A549 (cell line): ENCODE results near the gene OR8G5. TPM values are rescaled to one million over a fixed set of nuclear protein-coding genes. Genes with fewer than 3 reads are reported as not detected.

Experiments used
- ATAC-seq, 2 experiments: fragments of 200-7000 bp in 1 of 2; fragments of >200 bp in 1 of 2; cut with Nextera tagmentation in 1 of 2; cut with Tn5 transposase in 1 of 2; 3 replicates each; pipeline versions ENCODE4 v1.8.0 to v1.9.1; 2018 to 2020; ENCODE audit warnings: mild to moderate bottlenecking in 1 of 2, moderate library complexity in 1 of 2
- CTCF ChIA-PET: fragments of 300-600 bp; sonication (Branson Sonifier 250); formaldehyde crosslinking; extraction: SDS; loops from one replicate; lab custom pipeline; 2021; ENCODE audit warnings: antibody characterized with exemption, inconsistent platforms; lab: Yijun Ruan, JAX
- POLR2A ChIA-PET: fragments of 350-600 bp; formaldehyde crosslinking; extraction: SDS; loops from one replicate; lab custom pipeline; 2021; ENCODE audit warnings: antibody characterized with exemption, inconsistent platforms; lab: Yijun Ruan, JAX
- DNase-seq, 2 experiments: peaks; one replicate each; pipeline versions ENCODE4 v3.0.0 to v3.0.0-alpha.2; 2011 to 2016; ENCODE audit warnings: low read depth in 1 of 2, low spot score in 1 of 2
- FAIRE-seq: peaks from 2 replicates; lab custom pipeline; 2011; peaks lifted over from hg19 to GRCh38; lab: Jason Lieb, UNC
- H3K27ac ChIP-seq, 2 experiments: fragments of >200 bp; sonication (Bioruptor Twin); formaldehyde crosslinking; 3 replicates each; pipeline ENCODE4 v1.5.1; 2016 to 2017
- H3K4me1 ChIP-seq: fragments of >200 bp; sonication (Bioruptor Twin); formaldehyde crosslinking; 3 replicates; pipeline ENCODE4 v1.6.1; 2016
- H3K4me2 ChIP-seq: fragments of >200 bp; sonication (Bioruptor Twin); formaldehyde crosslinking; 3 replicates; pipeline ENCODE4 v1.6.1; 2016
- H3K4me3 ChIP-seq: fragments of >200 bp; sonication (Bioruptor Twin); formaldehyde crosslinking; 3 replicates; pipeline ENCODE4 v1.5.1; 2016
- H3K9me3 ChIP-seq: fragments of >200 bp; sonication (Bioruptor Twin); formaldehyde crosslinking; 3 replicates; pipeline ENCODE4 v1.6.1; 2016
- ATOH8 ChIP-seq: fragments of 250-450 bp; sonication (Bioruptor Pico); IDR thresholded peaks from 2 replicates; pipeline ENCODE4 v1.5.0; 2020; ENCODE audit warnings: low read depth, mild to moderate bottlenecking, moderate library complexity
- BCL3 ChIP-seq: fragments of >200 bp; sonication (Bioruptor Twin); formaldehyde crosslinking; IDR thresholded peaks from 3 replicates; pipeline ENCODE4 v1.6.1; 2016
- CBX2 ChIP-seq: fragments of 200-600 bp; sonication (generic); IDR thresholded peaks from 2 replicates; pipeline ENCODE4 v1.6.1; 2016; ENCODE audit warnings: low read depth, mild to moderate bottlenecking, borderline replicate concordance
- CHD4 ChIP-seq: fragments of 200-600 bp; sonication (generic); IDR thresholded peaks from 2 replicates; pipeline ENCODE4 v1.6.1; 2016; ENCODE audit warnings: antibody characterized with exemption, mild to moderate bottlenecking, borderline replicate concordance
- EHF ChIP-seq: fragments of 250-450 bp; sonication (Bioruptor Pico); IDR thresholded peaks from 2 replicates; pipeline ENCODE4 v1.5.0; 2020; ENCODE audit warnings: mild to moderate bottlenecking
- EP300 ChIP-seq, 2 experiments: fragments of >200 bp; sonication (Bioruptor Twin); formaldehyde crosslinking; IDR thresholded peaks; 2 replicates in 1 of 2; 3 replicates in 1 of 2; pipeline ENCODE4 v1.6.1; 2016 to 2017
- ESRRA ChIP-seq: fragments of 150-350 bp; IDR thresholded peaks from 2 replicates; pipeline ENCODE4 v1.6.1; 2014; ENCODE audit warnings: mild to moderate bottlenecking, low read length, borderline replicate concordance
- FOSB ChIP-seq: fragments of 250-450 bp; sonication (Bioruptor Pico); IDR thresholded peaks from 2 replicates; pipeline ENCODE4 v1.5.0; 2020; ENCODE audit warnings: mild to moderate bottlenecking, moderate library complexity
- FOSL2 ChIP-seq, 2 experiments: fragments of 450-650 bp in 1 of 2; fragments of >200 bp in 1 of 2; sonication (Bioruptor Twin) in 1 of 2; formaldehyde crosslinking; IDR thresholded peaks; 2 replicates each; pipeline versions ENCODE4 v1.5.0 to v1.6.1; 2016 to 2020; ENCODE audit warnings: mild to moderate bottlenecking in 1 of 2, moderate library complexity in 1 of 2
- FOXS1 ChIP-seq: fragments of 250-450 bp; sonication (Bioruptor Pico); IDR thresholded peaks from 2 replicates; pipeline ENCODE4 v1.5.0; 2020; ENCODE audit warnings: mild to moderate bottlenecking, moderate library complexity
- HDAC2 ChIP-seq: fragments of 200-600 bp; sonication (generic); IDR thresholded peaks from 2 replicates; pipeline ENCODE4 v1.6.1; 2016
- HMGXB4 ChIP-seq: fragments of 250-450 bp; sonication (Bioruptor Pico); IDR thresholded peaks from 2 replicates; pipeline ENCODE4 v1.5.0; 2021; ENCODE audit warnings: mild to moderate bottlenecking, moderate library complexity, borderline replicate concordance
- HOXB5 ChIP-seq: fragments of 250-450 bp; sonication (Bioruptor Pico); IDR thresholded peaks from 2 replicates; pipeline ENCODE4 v1.5.0; 2020; ENCODE audit warnings: mild to moderate bottlenecking, moderate library complexity
- JUN ChIP-seq, 2 experiments: fragments of >200 bp; sonication (Bioruptor Twin); formaldehyde crosslinking; IDR thresholded peaks; 2 replicates in 1 of 2; 3 replicates in 1 of 2; pipeline ENCODE4 v1.6.1; 2016 to 2017
- JUNB ChIP-seq: fragments of >200 bp; sonication (Bioruptor Twin); formaldehyde crosslinking; IDR thresholded peaks from 2 replicates; pipeline ENCODE4 v1.6.1; 2016
- KDM5A ChIP-seq: fragments of 200-600 bp; sonication (generic); IDR thresholded peaks from 2 replicates; pipeline ENCODE4 v1.6.1; 2016; ENCODE audit warnings: antibody characterized with exemption, mild to moderate bottlenecking
- MAZ ChIP-seq: fragments of 150-350 bp; IDR thresholded peaks from 2 replicates; pipeline ENCODE4 v1.6.1; 2014; ENCODE audit warnings: antibody characterized with exemption, low read depth, low read length, borderline replicate concordance
- MYC ChIP-seq: IDR thresholded peaks from 2 replicates; pipeline ENCODE4 v1.6.1; 2012; ENCODE audit warnings: mild to moderate bottlenecking, inconsistent platforms, low read length, improper control_type of control experiment, borderline replicate concordance
- NFE2L2 ChIP-seq: fragments of 150-350 bp; conservative IDR thresholded peaks from 2 replicates; pipeline ENCODE4 v1.6.1; 2014; ENCODE audit warnings: low read length
- NR3C1 ChIP-seq: fragments of >200 bp; sonication (Bioruptor Twin); formaldehyde crosslinking; IDR thresholded peaks from 3 replicates; pipeline ENCODE4 v1.6.1; 2017
- PBX3 ChIP-seq: IDR thresholded peaks from 2 replicates; pipeline ENCODE4 v1.6.1; 2012
- RARB ChIP-seq: fragments of 250-450 bp; sonication (Bioruptor Pico); IDR thresholded peaks from 2 replicates; pipeline ENCODE4 v1.8.0; 2021; ENCODE audit warnings: mild to moderate bottlenecking, moderate library complexity
- RNF2 ChIP-seq: fragments of 200-600 bp; sonication (generic); IDR thresholded peaks from 2 replicates; pipeline ENCODE4 v1.6.1; 2016; ENCODE audit warnings: low read depth, mild to moderate bottlenecking, antibody characterized with exemption, moderate library complexity, borderline replicate concordance
- TP53 ChIP-seq: fragments of 250-450 bp; sonication (Bioruptor Pico); IDR thresholded peaks from 2 replicates; pipeline ENCODE4 v1.5.0; 2021; ENCODE audit warnings: mild to moderate bottlenecking, moderate library complexity
- USF2 ChIP-seq: fragments of 450-650 bp; IDR thresholded peaks from 2 replicates; pipeline ENCODE4 v1.6.1; 2014; ENCODE audit warnings: antibody characterized with exemption
- ZC3H11A ChIP-seq: fragments of 450-650 bp; IDR thresholded peaks from 2 replicates; pipeline ENCODE4 v1.6.1; 2014; ENCODE audit warnings: antibody characterized with exemption, mild to moderate bottlenecking
- ZNF302 ChIP-seq: fragments of 250-450 bp; sonication (Bioruptor Pico); IDR thresholded peaks from 2 replicates; pipeline ENCODE4 v1.9.0; 2021; ENCODE audit warnings: inconsistent platforms, mild to moderate bottlenecking, moderate library complexity
- ZSCAN20 ChIP-seq: fragments of 250-450 bp; sonication (Bioruptor Pico); IDR thresholded peaks from 2 replicates; pipeline ENCODE4 v1.8.0; 2022; ENCODE audit warnings: mild to moderate bottlenecking, moderate library complexity
- WGBS: methylation state at CpG from one replicate; pipeline ENCODE4 v1.1.6; 2017; ENCODE audit errors: missing lambda C conversion rate; 5-methylcytosine and 5-hydroxymethylcytosine counted together
- polyA plus RNA-seq, 4 experiments: library from polyadenylated mRNA; depleted of rRNA in 3 of 4; stranded (reverse); fragments of >200 nt; fragmentation: RNase III in 1 of 4; extraction: RNeasy Plus Mini Kit Qiagen cat#74134 plus additional on column Dnase treatment in 1 of 4; gene quantifications; 2 replicates in 3 of 4; 3 replicates in 1 of 4; pipeline ENCODE4 v1.2.3, GENCODE V29; 2011 to 2017

Gene OR8G5
- polyA plus RNA-seq, 2 of the 4 experiments (the other 2 are of a cell fraction): not detected

- CTCF ChIA-PET: no interaction called here
- H3K27ac ChIP-seq: no peak overlapping the region
- H3K4me2 ChIP-seq: no peak overlapping the region
- 30% methylated on average over 3 of the region's 3 CpGs for WGBS
- ATAC-seq (no peak), FAIRE-seq (no peak), DNase-seq (no peak)
- no peaks in the 10 kb centered on the region for H3K9me3 ChIP-seq
- H3K4me1 ChIP-seq: no peaks in the 10 kb centered on the region
- no peak overlapping the region for H3K4me3 ChIP-seq
- POLR2A ChIA-PET: no interaction called here
- no peak for TF ChIP-seq HMGXB4 (CRISPR knock-in tag)
- no peak for TF ChIP-seq TP53
- TF ChIP-seq PBX3: no peak
Measured at GRCh38 chr11:124301548-124301947, 45.4 kb downstream of the OR8G5 start.

GRCh38 chr11:124302347-124303125 is 46.4 kb downstream of the OR8G5 start:
- Histone ChIP-seq H3K4me1 (no peaks in the 10 kb centered on the region), H3K4me3 (no peak overlapping the region), H3K9me3 (no peaks in the 10 kb centered on the region), H3K4me2 (no peak overlapping the region), H3K27ac (no peak overlapping the region)
- WGBS: 3% methylated on average over 3 of the region's 3 CpGs
- no peak for DNase-seq
- POLR2A ChIA-PET: no interaction called here
- no peak for FAIRE-seq
- CTCF ChIA-PET: no interaction called here
- ATAC-seq: no peak
- TF ChIP-seq MYC (no peak), JUN (IDR thresholded peaks at IDR 0.05) (no peak), ZSCAN20 (CRISPR knock-in tag) (no peak), FOXS1 (no peak), ZNF302 (CRISPR knock-in tag) (no peak), USF2 (no peak), EP300 (IDR thresholded peaks at IDR 0.05) (no peak), RNF2 (no peak), FOSB (CRISPR knock-in tag) (no peak), CBX2 (no peak)

GRCh38 chr11:124307093-124307492 is 50.9 kb downstream of the OR8G5 start:
- DNase-seq: no peak
- Histone ChIP-seq H3K4me1 (no peaks in the 10 kb centered on the region), H3K27ac (no peak overlapping the region), H3K4me3 (no peak overlapping the region), H3K9me3 (no peaks in the 10 kb centered on the region), H3K4me2 (no peak overlapping the region)
- TF ChIP-seq ZC3H11A (no peak), RARB (no peak), HDAC2 (no peak), ESRRA (no peak), NR3C1 (no peak), ZNF302 (CRISPR knock-in tag) (no peak), NFE2L2 (no peak), JUNB (no peak), CHD4 (no peak), MAZ (no peak), BCL3 (no peak), EP300 (IDR thresholded peaks at IDR 0.05) (no peak), HOXB5 (CRISPR knock-in tag) (no peak), KDM5A (no peak), EHF (no peak), FOSL2 (IDR thresholded peaks at IDR 0.05) (no peak), FOSL2 (CRISPR knock-in tag; IDR thresholded peaks at IDR 0.05) (no peak), ATOH8 (CRISPR knock-in tag) (no peak)
- no peak for FAIRE-seq
- ChIA-PET CTCF (no interaction called here), POLR2A (no interaction called here)
- ATAC-seq: no peak
